Loucy (cell line): Measurements from ENCODE around the gene BTF3L4.
A peak's percentile ranks its signal among the peaks of the same experiment; 100 is the strongest.

ENCODE experiments used
- H2AFZ ChIP-seq: fragments of 200-600 bp; sonication (generic); 2 replicates; pipeline ENCODE4 v1.6.0; 2016; ENCODE audit warnings: antibody characterized with exemption, mild to moderate bottlenecking, low read length, moderate library complexity
- H3F3A ChIP-seq: fragments of 200-600 bp; 2 replicates; pipeline ENCODE4 v1.6.0; 2016; ENCODE audit warnings: antibody characterized with exemption, low read depth, mild to moderate bottlenecking
- H3K27me3 ChIP-seq: fragments of 200-600 bp; sonication (generic); 2 replicates; pipeline ENCODE4 v1.6.1; 2014; ENCODE audit warnings: low read length, mild to moderate bottlenecking; ENCODE audit not compliant: insufficient read depth, poor library complexity, severe bottlenecking
- H3K36me3 ChIP-seq: fragments of 200-600 bp; sonication (generic); 2 replicates; pipeline ENCODE4 v1.6.1; 2016; ENCODE audit warnings: low read length; ENCODE audit not compliant: insufficient read depth
- H3K4me1 ChIP-seq: fragments of 200-600 bp; sonication (generic); 2 replicates; pipeline ENCODE4 v1.5.1; 2014; ENCODE audit warnings: low read length, mild to moderate bottlenecking; ENCODE audit not compliant: insufficient read depth, poor library complexity, severe bottlenecking
- H3K4me2 ChIP-seq: fragments of 200-600 bp; sonication (generic); 2 replicates; pipeline ENCODE4 v1.6.0; 2014; ENCODE audit warnings: antibody characterized with exemption, low read length, low read depth, mild to moderate bottlenecking; ENCODE audit not compliant: poor library complexity, severe bottlenecking
- H3K4me3 ChIP-seq: fragments of 200-600 bp; sonication (generic); 2 replicates; pipeline ENCODE4 v1.5.1; 2014; ENCODE audit warnings: low read length, mild to moderate bottlenecking, mixed read lengths; ENCODE audit not compliant: poor library complexity, severe bottlenecking
- H3K79me2 ChIP-seq: fragments of 200-600 bp; sonication (generic); 2 replicates; pipeline ENCODE4 v1.6.1; 2014; ENCODE audit warnings: low read length; ENCODE audit not compliant: insufficient read depth
- H3K9ac ChIP-seq: fragments of 200-600 bp; sonication (generic); 2 replicates; pipeline ENCODE4 v1.6.0; 2014; ENCODE audit warnings: mild to moderate bottlenecking, low read depth, low read length, moderate library complexity; ENCODE audit not compliant: poor library complexity, severe bottlenecking
- H3K9me2 ChIP-seq: fragments of 200-600 bp; sonication (generic); replicated peaks from 2 replicates; pipeline ENCODE4 v1.6.1; 2016; ENCODE audit warnings: low read depth, low read length, mixed read lengths
- H3K9me3 ChIP-seq: fragments of 200-600 bp; sonication (generic); 2 replicates; pipeline ENCODE4 v1.6.1; 2014; ENCODE audit warnings: mild to moderate bottlenecking, antibody characterized with exemption, low read length, low read depth; ENCODE audit not compliant: insufficient read depth
- H4K20me1 ChIP-seq: fragments of 200-600 bp; sonication (generic); 2 replicates; pipeline ENCODE4 v1.6.0; 2014; ENCODE audit warnings: antibody characterized with exemption, low read length, mild to moderate bottlenecking; ENCODE audit not compliant: insufficient read depth, poor library complexity, severe bottlenecking
- EZH2phosphoT487 ChIP-seq: fragments of 200-600 bp; IDR thresholded peaks from 2 replicates; pipeline ENCODE4 v1.6.1; 2018; ENCODE audit warnings: antibody characterized with exemption, mild to moderate bottlenecking, moderate library complexity, borderline replicate concordance
- TF ChIP-seq, protein P1 (sequence below): fragments of 200-600 bp; sonication (generic); conservative IDR thresholded peaks from 2 replicates; pipeline ENCODE4 v1.5.1; 2014; ENCODE audit warnings: mild to moderate bottlenecking, antibody characterized with exemption, low read length

Gene BTF3L4

DNA sequence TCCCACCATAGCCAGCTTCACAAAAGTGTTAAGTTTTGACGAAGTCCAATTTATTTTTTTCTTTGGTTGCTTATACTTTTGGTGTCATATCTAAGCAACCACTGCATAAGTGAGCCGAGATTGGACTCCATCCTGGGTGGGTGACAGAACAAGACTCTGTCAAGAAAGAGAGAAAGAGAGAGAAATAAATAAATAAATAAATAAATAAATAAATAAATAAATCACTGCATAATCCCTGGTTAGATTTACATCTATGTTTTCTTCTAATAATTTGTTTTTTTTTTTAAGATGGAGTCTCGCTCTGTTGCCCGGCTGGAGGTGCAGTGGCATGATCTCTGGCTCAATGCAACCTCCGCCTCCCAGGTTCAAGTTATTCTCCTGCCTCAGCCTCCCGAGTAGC, 67.5 kb downstream of the BTF3L4 start:
- H3K9me2 ChIP-seq: no peaks in the 10 kb centered on the region
- H3K9ac ChIP-seq: no peak overlapping the region
- H3K4me2 ChIP-seq: no peak overlapping the region
- H3K79me2 ChIP-seq: no peaks in the 10 kb centered on the region
- no peaks in the 10 kb centered on the region for H3K9me3 ChIP-seq
- H2AFZ ChIP-seq: no peak overlapping the region
- H4K20me1 ChIP-seq: no peaks in the 10 kb centered on the region
- no peaks in the 10 kb centered on the region for H3K36me3 ChIP-seq
- no peaks in the 10 kb centered on the region for H3K27me3 ChIP-seq
- no peaks in the 10 kb centered on the region for H3F3A ChIP-seq
- TF ChIP-seq, protein P1, sequence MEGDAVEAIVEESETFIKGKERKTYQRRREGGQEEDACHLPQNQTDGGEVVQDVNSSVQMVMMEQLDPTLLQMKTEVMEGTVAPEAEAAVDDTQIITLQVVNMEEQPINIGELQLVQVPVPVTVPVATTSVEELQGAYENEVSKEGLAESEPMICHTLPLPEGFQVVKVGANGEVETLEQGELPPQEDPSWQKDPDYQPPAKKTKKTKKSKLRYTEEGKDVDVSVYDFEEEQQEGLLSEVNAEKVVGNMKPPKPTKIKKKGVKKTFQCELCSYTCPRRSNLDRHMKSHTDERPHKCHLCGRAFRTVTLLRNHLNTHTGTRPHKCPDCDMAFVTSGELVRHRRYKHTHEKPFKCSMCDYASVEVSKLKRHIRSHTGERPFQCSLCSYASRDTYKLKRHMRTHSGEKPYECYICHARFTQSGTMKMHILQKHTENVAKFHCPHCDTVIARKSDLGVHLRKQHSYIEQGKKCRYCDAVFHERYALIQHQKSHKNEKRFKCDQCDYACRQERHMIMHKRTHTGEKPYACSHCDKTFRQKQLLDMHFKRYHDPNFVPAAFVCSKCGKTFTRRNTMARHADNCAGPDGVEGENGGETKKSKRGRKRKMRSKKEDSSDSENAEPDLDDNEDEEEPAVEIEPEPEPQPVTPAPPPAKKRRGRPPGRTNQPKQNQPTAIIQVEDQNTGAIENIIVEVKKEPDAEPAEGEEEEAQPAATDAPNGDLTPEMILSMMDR: no peak
- no peak for TF ChIP-seq EZH2phosphoT487
- H3K4me3 ChIP-seq: no peak overlapping the region
- no peaks in the 10 kb centered on the region for H3K4me1 ChIP-seq

DNA sequence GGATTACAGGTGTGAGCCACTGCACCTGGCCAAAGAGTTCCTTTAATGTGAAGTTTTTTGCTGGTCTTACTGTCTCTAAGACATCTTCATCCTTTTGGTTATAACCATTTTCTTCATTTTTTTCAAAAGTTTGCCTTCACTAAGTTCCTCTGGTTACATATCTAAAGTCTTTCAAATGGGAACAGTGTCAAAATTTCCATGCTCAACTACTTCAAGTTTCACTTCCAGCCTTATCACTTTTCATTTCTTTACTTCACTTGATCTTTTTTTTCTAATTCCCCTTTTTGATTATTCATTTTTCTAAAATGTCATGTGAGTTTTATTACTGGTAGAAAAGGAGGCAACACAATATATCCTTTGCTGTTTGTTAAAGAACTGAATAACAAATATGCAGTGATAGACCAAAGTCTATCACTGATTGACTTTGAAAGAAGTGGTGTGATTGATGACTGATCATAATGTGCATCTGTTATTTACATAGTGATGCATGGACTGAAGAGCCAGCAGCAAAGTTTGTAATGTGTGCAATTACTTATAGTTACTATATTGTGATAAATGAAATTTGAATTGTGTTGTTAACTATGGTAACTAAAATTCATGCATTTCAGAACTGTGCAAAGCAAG, 69.8 kb downstream of the BTF3L4 start:
- Histone ChIP-seq H3K4me3 (no peak overlapping the region), H3K4me2 (no peak overlapping the region), H3K27me3 (no peaks in the 10 kb centered on the region), H3K36me3 (no peaks in the 10 kb centered on the region), H3K9me3 (no peaks in the 10 kb centered on the region), H3K79me2 (no peaks in the 10 kb centered on the region), H4K20me1 (no peaks in the 10 kb centered on the region), H2AFZ (no peak overlapping the region), H3K9me2 (no peaks in the 10 kb centered on the region), H3K9ac (no peak overlapping the region), H3K4me1 (no peaks in the 10 kb centered on the region), H3F3A (no peaks in the 10 kb centered on the region)
- no peak for TF ChIP-seq EZH2phosphoT487
- TF ChIP-seq, protein P1: no peak

DNA sequence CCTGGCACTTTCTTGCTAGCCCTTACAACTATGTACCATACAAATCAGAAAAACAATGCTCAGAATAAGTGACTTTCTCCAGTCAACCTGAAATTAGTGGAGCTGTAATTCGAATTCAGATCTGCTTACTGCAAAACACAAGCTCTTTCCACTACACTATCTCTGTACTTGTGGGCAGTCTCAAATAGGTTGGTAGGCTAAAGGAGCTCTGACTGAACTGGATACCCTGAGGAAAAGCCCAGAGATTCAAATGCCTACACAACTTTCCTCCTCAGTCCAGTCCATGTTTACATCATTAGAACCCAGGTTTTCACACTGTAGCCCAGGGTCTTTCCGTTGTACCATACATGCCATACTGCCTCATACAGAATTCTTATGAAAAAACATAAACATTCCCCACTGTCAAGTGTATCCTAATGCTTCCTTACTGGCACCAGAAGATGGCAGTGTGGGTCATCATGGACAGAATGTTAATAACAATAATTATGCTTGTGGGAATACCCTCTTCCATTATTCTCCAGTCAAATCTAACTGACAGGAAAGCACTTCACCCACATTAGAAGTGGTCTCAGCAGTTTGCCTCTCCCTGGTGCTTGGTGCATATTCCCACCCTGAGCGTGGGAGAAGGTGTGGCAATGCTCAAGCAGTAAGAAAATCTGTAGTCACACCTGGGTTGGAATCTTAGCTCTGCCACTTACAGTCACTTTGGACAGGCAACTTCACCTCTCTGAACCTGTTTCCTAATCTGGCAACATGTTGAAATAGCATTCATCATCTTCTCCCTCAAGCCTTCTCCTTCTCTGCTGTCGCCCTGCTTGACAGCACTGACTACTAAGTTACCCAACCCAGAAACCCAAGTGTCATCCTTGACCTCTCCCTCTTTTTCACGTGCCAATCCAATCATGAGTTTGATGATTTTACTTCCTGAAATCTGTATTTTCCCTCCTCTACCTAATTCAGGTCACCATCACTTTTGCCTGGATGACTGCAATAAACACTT, 71.4 kb downstream of the BTF3L4 start:
- no peak overlapping the region for H3K4me2 ChIP-seq
- no peak overlapping the region for H2AFZ ChIP-seq
- no peaks in the 10 kb centered on the region for H3K36me3 ChIP-seq

More for the DNA sequence above, 71.4 kb downstream of the BTF3L4 start:
- TF ChIP-seq, protein P1: peak; percentile 84
- no peak for TF ChIP-seq EZH2phosphoT487
- H3K9me2 ChIP-seq: no peaks in the 10 kb centered on the region
- H3K9me3 ChIP-seq: no peaks in the 10 kb centered on the region
- no peaks in the 10 kb centered on the region for H3K27me3 ChIP-seq
- no peaks in the 10 kb centered on the region for H3K79me2 ChIP-seq
- H4K20me1 ChIP-seq: no peaks in the 10 kb centered on the region
- H3F3A ChIP-seq: no peaks in the 10 kb centered on the region
- no peaks in the 10 kb centered on the region for H3K4me1 ChIP-seq
- no peak overlapping the region for H3K4me3 ChIP-seq
- no peak overlapping the region for H3K9ac ChIP-seq
